Tibial artery (tissue), 4 donors: ENCODE results near the gene IL12RB2.

Experiments
- DNase-seq, 2 donors: peaks; one replicate each; pipeline ENCODE4 v3.0.0-alpha.2; 2019
- H3K27ac ChIP-seq, 2 donors: fragments of 200-600 bp; sonication (generic) in 1 of 2; 1 replicate in 1 of 2; 2 replicates in 1 of 2; pipeline ENCODE4 v1.5.1; 2018 to 2019; ENCODE audit warnings: mild to moderate bottlenecking in 1 of 2
- H3K27me3 ChIP-seq, 2 donors: fragments of 200-600 bp; sonication (generic) in 1 of 2; one replicate each; pipeline versions ENCODE4 v1.5.1 to v1.6.0; 2016 to 2019
- H3K36me3 ChIP-seq, 3 donors: fragments of 200-600 bp; sonication (generic) in 2 of 3; one replicate each; pipeline ENCODE4 v1.5.1; 2016 to 2019; ENCODE audit warnings: mild to moderate bottlenecking in 2 of 3
- H3K4me1 ChIP-seq, 4 donors: fragments of 200-600 bp; sonication (generic) in 2 of 4; 1 replicate in 3 of 4; 2 replicates in 1 of 4; pipeline ENCODE4 v1.5.1; 2016 to 2019
- H3K4me3 ChIP-seq, 2 donors: fragments of 200-600 bp; sonication (generic) in 1 of 2; 1 replicate in 1 of 2; 2 replicates in 1 of 2; pipeline ENCODE4 v1.5.1; 2018 to 2019; ENCODE audit warnings: mild to moderate bottlenecking in 2 of 2
- H3K9me3 ChIP-seq, 3 donors: fragments of 200-600 bp; sonication (generic) in 1 of 3; one replicate each; pipeline ENCODE4 v1.5.1; 2016 to 2019
- CTCF ChIP-seq, 2 experiments: fragments of 200-600 bp in 1 of 2; fragments of 450-650 bp in 1 of 2; IDR thresholded peaks; one replicate each; pipeline ENCODE4 v1.5.1; 2017 to 2019; ENCODE audit warnings: antibody characterized with exemption in 2 of 2, mild to moderate bottlenecking in 1 of 2, moderate library complexity in 1 of 2
- intact Hi-C: fragments of 100-400 bp; cut with DNase I; formaldehyde crosslinking; loops from one replicate; pipeline ENCODE4 v1.15.0; 2023; ENCODE audit warnings: low total_unique reads

Gene IL12RB2

GRCh38 chr1:67269061-67269460 is 38.6 kb upstream of the IL12RB2 start:
- intact Hi-C loops, result no loop called here
- no peak for TF ChIP-seq CTCF (IDR thresholded peaks at IDR 0.05)
- Histone ChIP-seq H3K9me3 (no peaks in the 10 kb centered on the region), H3K27me3 (no peaks in the 10 kb centered on the region), H3K4me1 (no peaks in the 10 kb centered on the region), H3K36me3 (no peaks in the 10 kb centered on the region), H3K27ac (no peak overlapping the region), H3K4me3 (no peak overlapping the region)
- no peak for DNase-seq

- no peak overlapping the region for H3K27ac ChIP-seq
- intact Hi-C loops, result no loop called here
- H3K9me3 ChIP-seq, result no peaks in the 10 kb centered on the region
- DNase-seq, result no peak
- H3K4me3 ChIP-seq, result no peak overlapping the region
- H3K36me3 ChIP-seq, result no peaks in the 10 kb centered on the region
- TF ChIP-seq CTCF (IDR thresholded peaks at IDR 0.05), result no peak
- H3K27me3 ChIP-seq, result no peaks in the 10 kb centered on the region
- H3K4me1 ChIP-seq, result no peaks in the 10 kb centered on the region
These were observed 37.1 kb upstream of the IL12RB2 start for GRCh38 chr1:67270541-67270940.

GRCh38 chr1:67273591-67273990 is 34.1 kb upstream of the IL12RB2 start:
- intact Hi-C loops, result no loop called here
- no peaks in the 10 kb centered on the region for H3K4me1 ChIP-seq
- H3K4me3 ChIP-seq, result no peak overlapping the region
- H3K36me3 ChIP-seq, result no peaks in the 10 kb centered on the region
- no peaks in the 10 kb centered on the region for H3K27me3 ChIP-seq
- H3K27ac ChIP-seq, result no peak overlapping the region
- no peak for TF ChIP-seq CTCF (IDR thresholded peaks at IDR 0.05)
- H3K9me3 ChIP-seq, result no peaks in the 10 kb centered on the region
- DNase-seq, result no peak

- H3K27me3 ChIP-seq, result no peaks in the 10 kb centered on the region
- no peak overlapping the region for H3K4me3 ChIP-seq
- no peaks in the 10 kb centered on the region for H3K9me3 ChIP-seq
- intact Hi-C loops, result no loop called here
- H3K36me3 ChIP-seq, result no peaks in the 10 kb centered on the region
- no peak for TF ChIP-seq CTCF (IDR thresholded peaks at IDR 0.05)
- DNase-seq, result no peak
- H3K4me1 ChIP-seq, result no peaks in the 10 kb centered on the region
- H3K27ac ChIP-seq, result no peak overlapping the region
These were observed 32.9 kb upstream of the IL12RB2 start for GRCh38 chr1:67274623-67275325.

- H3K4me3 ChIP-seq, result no peak overlapping the region
These were observed 27.0 kb upstream of the IL12RB2 start for GRCh38 chr1:67280696-67281095.

More at GRCh38 chr1:67280696-67281095, 27.0 kb upstream of the IL12RB2 start:
- no peaks in the 10 kb centered on the region for H3K36me3 ChIP-seq
- no peaks in the 10 kb centered on the region for H3K4me1 ChIP-seq
- no peak for DNase-seq
- H3K27me3 ChIP-seq, result no peaks in the 10 kb centered on the region
- intact Hi-C loops, result no loop called here
- no peak for TF ChIP-seq CTCF (IDR thresholded peaks at IDR 0.05)
- H3K9me3 ChIP-seq, result no peaks in the 10 kb centered on the region
- no peak overlapping the region for H3K27ac ChIP-seq
